DMS 273 treated with DMSO at 0.1 percent for 48 hours (cell line): ENCODE results near the gene LGALS9.

Experiments used
- DNase-seq: peaks from one replicate; lab custom pipeline; 2025; lab: John Stamatoyannopoulos, UW

Gene LGALS9

GRCh38 chr17:27603421-27603770 lies 27.6 kb upstream of the LGALS9 start:
- DNase-seq: no peak

GRCh38 chr17:27603880-27604794 lies 26.9 kb upstream of the LGALS9 start:
- DNase-seq: no peak

DNA sequence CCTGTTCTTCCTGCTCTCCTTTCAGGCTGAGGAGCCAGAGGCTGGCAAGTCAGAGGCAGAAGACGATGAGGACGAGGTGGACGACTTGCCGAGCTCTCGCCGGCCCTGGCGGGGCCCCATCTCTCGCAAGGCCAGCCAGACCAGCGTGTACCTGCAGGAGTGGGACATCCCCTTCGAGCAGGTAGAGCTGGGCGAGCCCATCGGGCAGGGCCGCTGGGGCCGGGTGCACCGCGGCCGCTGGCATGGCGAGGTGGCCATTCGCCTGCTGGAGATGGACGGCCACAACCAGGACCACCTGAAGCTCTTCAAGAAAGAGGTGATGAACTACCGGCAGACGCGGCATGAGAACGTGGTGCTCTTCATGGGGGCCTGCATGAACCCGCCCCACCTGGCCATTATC lies 25.6 kb upstream of the LGALS9 start:
- no peak for DNase-seq

GRCh38 chr17:27607521-27608091 lies 23.4 kb upstream of the LGALS9 start:
- no peak for DNase-seq

- DNase-seq: no peak
These were observed 22.4 kb upstream of the LGALS9 start for GRCh38 chr17:27608328-27609230.

DNA sequence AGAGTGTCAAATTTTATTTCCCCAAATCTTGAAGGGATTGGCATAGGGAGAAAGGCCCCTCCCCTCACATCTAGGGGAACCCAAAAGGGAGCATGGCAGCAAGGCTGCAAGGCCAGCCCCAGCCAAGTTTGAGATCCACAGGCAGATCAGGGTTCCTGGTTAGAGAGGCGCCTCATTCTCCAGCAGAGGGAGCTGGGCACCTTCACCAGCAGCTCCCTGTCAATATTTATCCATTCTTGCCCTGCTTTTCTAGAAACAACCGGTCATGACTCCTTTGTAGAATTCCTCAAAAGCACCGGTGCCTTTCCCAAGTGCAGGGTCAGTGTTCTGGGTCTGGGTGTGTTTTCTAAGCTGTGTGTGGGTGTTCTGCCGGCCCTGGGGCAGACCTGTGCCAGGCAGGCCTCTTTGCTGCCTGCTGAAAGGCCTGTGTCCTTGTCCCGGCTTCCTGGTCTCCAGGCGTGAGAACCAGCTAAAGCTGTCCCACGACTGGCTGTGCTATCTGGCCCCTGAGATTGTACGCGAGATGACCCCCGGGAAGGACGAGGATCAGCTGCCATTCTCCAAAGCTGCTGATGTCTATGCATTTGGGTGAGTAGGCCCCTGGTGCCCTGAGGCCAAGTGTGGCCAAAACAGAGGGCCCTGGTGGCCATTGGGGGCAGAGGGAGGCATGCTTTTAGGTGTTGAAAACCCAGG lies 21.2 kb upstream of the LGALS9 start:
- no peak for DNase-seq

- no peak for DNase-seq
These were observed 20.7 kb upstream of the LGALS9 start for GRCh38 chr17:27610304-27610677.

- DNase-seq: no peak
These were observed 18.7 kb upstream of the LGALS9 start for GRCh38 chr17:27612160-27612770.

DNA sequence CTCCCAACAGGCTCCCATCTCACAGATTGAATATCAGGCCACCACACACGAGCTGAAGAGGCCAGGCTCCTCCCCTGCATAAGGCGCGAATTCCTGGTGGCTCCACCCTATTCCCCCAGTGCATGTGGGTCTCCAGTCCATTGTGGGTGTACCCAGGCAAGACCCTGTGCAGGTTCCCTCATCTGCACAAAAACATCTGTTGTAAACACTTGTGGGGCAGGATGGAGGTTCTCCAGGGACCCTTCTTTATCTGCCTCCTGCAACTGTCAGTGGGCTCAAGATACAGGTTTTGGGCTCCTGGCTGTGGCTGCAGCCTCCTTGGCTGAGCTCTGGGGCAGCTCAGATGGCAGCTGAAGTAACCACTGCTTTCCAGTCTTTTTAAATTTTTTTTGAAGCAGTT lies 17.6 kb upstream of the LGALS9 start:
- DNase-seq: no peak

GRCh38 chr17:27615121-27615520 lies 15.9 kb upstream of the LGALS9 start:
- no peak for DNase-seq

- DNase-seq: no peak
These were observed 14.6 kb upstream of the LGALS9 start for GRCh38 chr17:27616414-27616813.

GRCh38 chr17:27618417-27618816 lies 12.6 kb upstream of the LGALS9 start:
- DNase-seq: no peak

DNA sequence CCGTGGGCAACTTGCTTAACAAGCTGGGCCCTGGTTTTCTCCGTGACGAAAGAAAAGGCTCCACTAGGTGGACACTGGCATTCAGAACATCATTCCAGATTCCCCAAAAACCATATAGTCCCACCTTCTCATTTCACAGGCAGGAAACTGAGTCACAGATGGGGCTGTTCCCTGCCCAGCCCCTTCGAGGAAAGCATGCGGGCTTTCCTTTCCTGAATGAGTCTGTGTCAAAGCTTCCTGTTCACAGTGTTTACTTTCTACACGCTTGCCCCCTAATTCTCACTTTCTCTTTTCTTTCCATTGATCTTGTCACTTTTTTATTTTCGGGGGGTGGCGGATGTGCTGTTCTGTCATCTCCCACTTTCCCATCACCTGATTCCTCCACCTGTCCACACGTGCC lies 10.3 kb upstream of the LGALS9 start:
- no peak for DNase-seq

DNA sequence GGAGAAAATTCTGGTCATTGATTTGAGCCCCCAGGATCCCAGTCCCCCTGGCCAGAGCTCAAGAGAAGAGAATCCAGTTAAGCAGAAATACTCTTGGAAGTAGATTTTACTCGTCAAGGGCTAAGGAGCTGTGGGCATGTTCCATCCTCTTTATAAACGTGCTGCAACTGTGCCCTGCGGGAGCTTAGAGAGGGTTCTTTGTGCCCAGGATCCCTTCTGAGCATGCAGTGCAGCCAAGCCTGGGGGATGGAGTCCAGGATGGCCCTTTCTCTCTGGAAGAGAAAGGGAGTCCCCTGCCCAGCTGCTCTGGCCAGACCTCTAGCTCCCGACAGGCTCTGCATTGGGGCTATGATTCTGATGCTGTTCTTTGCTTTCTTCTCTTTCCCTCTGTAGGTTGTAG lies 9.5 kb upstream of the LGALS9 start:
- DNase-seq: no peak

DNA sequence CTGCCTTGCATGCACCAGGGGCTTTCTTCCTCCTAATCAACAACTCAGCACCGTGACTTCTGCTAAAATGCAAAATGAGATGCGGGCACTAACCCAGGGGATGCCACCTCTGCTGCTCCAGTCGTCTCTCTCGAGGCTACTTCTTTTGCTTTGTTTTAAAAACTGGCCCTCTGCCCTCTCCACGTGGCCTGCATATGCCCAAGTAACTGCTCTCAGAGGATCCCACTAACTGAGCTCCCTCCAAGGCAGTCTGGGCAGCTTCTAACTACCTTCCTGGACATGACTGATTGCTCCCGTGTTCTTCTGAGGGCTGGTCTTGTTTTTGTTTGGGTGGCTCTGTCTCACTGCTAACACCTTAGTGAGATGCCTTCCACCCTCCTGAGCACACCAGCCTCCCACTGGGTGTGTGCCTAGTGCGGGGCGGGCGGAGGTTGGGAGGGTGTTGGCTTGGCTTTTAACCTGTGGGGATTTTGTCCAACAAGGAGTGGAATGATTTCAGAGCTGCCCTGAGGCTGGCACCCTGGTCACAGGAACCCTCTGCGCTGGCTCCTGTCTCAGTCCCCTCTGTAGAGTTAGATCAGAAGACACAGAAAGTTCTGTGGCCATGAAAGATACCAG lies 8.9 kb upstream of the LGALS9 start:
- DNase-seq: no peak

- no peak for DNase-seq
These were observed 8.0 kb upstream of the LGALS9 start for GRCh38 chr17:27622986-27623385.

DNA sequence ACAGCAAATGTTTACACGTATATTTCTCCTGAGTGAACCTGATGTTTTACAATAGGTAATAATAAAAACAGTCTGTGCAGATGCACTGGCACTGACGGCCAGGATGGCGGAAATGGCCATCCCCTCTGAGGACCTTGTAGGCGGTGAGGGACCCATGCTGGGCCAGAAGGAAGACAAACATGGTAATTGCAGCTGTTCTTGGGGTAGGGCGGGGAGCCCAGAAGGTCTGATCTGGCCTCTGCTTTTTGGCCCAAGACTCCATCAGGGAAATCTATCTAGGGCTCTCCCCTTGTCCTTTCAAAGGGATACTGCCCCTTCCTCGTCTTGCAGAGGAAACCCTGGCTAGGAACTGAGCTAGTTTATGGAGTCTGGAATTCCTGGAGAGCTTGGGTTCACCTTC lies 7.4 kb upstream of the LGALS9 start:
- DNase-seq: no peak

DNA sequence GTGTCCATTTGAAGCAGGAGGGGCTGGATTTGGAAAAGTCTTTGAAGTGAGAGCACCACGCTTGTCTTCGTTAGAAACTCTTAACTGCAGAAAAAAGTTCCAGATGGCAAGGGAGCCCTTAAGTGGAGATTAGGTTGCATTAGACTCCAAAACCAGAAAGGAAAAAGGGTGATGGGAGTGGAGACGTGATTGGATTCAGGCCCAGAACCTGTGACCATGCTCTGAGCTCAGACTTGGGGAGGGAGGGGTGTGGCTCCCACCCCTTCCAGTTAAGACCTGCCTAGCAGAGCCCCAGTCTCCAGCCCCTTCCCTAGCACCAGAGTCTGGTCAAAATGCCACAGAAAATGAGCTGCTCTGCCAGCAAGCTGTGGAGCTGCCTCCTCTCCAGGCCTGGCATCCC lies 6.4 kb upstream of the LGALS9 start:
- peak; percentile 24 for DNase-seq

- no peak for DNase-seq
These were observed 5.1 kb upstream of the LGALS9 start for GRCh38 chr17:27625856-27626255.

DNA sequence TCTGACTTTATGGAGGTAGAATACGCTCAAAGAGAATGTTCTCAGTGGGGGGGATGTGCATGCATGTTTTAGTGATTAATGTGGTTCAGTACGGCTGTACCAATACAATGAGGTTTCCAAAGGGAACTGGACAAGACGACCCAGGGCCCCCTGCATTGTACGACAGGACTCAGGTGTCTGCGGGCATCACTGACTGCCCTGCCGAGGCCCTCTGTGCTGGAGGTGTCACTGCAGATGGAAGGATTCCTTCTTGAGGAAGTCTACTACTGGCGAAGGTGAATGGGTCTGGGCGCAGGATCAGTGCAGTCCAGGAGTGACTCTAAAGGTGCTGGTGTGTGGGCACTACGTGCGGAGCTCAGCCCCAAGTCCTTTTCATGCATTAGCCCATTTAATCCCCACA lies 3.5 kb upstream of the LGALS9 start:
- no peak for DNase-seq

DNA sequence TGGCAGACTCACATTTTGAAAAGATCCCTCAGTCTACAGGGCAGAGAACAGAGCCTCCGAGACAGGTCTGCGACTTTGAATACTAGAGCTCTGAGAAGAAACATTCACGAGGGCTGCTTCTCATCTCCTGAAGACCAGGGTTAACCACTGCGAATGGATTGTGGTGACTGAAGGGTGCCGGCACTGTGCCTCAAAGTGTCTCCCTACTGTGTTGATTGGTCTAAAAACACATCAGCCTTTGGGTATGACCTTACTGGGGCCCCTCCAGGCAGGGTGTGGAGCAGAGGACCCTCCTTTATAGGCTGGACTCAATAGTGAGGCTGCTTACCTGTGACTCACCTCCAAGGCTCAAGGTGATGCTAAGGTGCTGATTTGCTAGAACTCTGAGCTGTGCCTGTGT lies 2.6 kb upstream of the LGALS9 start:
- no peak for DNase-seq
